Dendritic cell treated with granulocyte-macrophage colony-stimulating factor and Interleukin-4, amounts not matched to agents 40 ng/mL and 50 ng/mL, for 4 days (primary cell): ENCODE results near the gene SOWAHA.
"Not testable (repeated sequence)": the region's sequence is repeated elsewhere in the genome, so short reads cannot be mapped to it uniquely, and the experiment has no call there.

Experiments
- H3K27ac Mint-ChIP-seq: one replicate; pipeline ENCODE4 v1.8.0; 2022; ENCODE audit warnings: mild to moderate bottlenecking, mixed read lengths
- H3K27me3 Mint-ChIP-seq: one replicate; pipeline ENCODE4 v1.8.0; 2022; ENCODE audit warnings: mild to moderate bottlenecking, mixed read lengths
- H3K36me3 Mint-ChIP-seq: one replicate; pipeline ENCODE4 v1.8.0; 2022; ENCODE audit warnings: low read depth, mixed read lengths
- H3K4me1 Mint-ChIP-seq: one replicate; pipeline ENCODE4 v1.8.0; 2022; ENCODE audit warnings: low read depth, mixed read lengths
- H3K4me3 Mint-ChIP-seq: one replicate; pipeline ENCODE4 v1.8.0; 2022; ENCODE audit warnings: mild to moderate bottlenecking, moderate library complexity, mixed read lengths
- H3K9me3 Mint-ChIP-seq: one replicate; pipeline ENCODE4 v1.8.0; 2022; ENCODE audit warnings: mixed read lengths
- intact Hi-C: fragments of 100-400 bp; cut with micrococcal nuclease; formaldehyde crosslinking; loops from one replicate; pipeline ENCODE4 v1.15.0; 2022

Gene SOWAHA

GRCh38 chr5:132785365-132785764 is 27.7 kb upstream of the SOWAHA start:
- Mint-ChIP-seq H3K4me1 (peaks cover 24% of the 10 kb centered on the region), H3K36me3 (no peaks in the 10 kb centered on the region), H3K27ac (no peak overlapping the region), H3K9me3 (no peaks in the 10 kb centered on the region), H3K4me3 (no peak overlapping the region), H3K27me3 (peaks cover 45% of the 10 kb centered on the region)
- intact Hi-C loops = no loop called here

DNA sequence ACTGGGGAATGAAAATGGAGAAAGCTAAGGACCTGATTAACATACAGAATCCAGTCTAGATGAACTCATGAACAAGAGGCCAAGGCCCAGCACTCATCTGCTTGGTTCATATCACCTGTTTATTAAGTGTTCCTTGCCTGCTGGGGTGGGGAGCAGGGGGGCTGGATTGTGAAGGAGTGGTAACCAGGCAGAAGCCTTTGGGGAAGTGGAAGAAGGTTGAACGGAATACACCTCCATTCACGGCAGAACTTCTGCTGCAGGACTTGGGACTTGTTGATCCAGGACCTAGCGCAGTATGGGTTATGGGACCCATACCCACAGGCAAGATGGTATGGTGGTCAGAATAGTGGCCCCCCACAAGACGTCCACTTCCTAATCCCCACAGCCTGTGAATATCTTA is 27.2 kb upstream of the SOWAHA start:
- Mint-ChIP-seq H3K27me3 (peaks cover 46% of the 10 kb centered on the region), H3K4me3 (no peak overlapping the region), H3K4me1 (peaks cover 24% of the 10 kb centered on the region), H3K27ac (no peak overlapping the region), H3K9me3 (no peaks in the 10 kb centered on the region), H3K36me3 (no peaks in the 10 kb centered on the region)
- intact Hi-C loops = no loop called here

DNA sequence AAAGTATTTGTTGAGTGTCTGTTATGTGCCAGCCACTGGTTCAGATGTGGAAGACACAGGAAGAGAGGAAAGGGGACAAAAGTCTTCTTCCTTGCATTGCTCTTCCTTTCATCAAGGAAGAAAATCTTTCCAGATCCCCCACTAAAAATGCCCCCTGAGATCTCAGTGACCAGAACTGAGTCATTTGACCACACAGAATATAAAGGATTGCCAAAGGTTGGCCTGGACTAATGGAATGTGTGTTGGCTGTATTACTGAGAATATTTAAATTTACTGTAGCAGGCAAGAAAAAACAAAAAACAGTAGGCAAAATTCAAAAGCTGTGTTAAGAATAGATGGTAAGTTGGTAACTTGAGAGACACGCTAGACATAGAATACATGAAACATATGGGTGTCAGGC is 26.0 kb upstream of the SOWAHA start:
- Mint-ChIP-seq H3K27me3 (peaks cover 37% of the 10 kb centered on the region), H3K36me3 (no peaks in the 10 kb centered on the region), H3K9me3 (no peaks in the 10 kb centered on the region), H3K4me3 (no peak overlapping the region), H3K27ac (no peak overlapping the region), H3K4me1 (peaks cover 16% of the 10 kb centered on the region)
- intact Hi-C loops = no loop called here

- Mint-ChIP-seq H3K27me3 (peaks cover 48% of the 10 kb centered on the region), H3K4me1 (peaks cover 10% of the 10 kb centered on the region), H3K4me3 (no peak overlapping the region), H3K36me3 (no peaks in the 10 kb centered on the region), H3K27ac (no peak overlapping the region), H3K9me3 (no peaks in the 10 kb centered on the region)
- intact Hi-C loops = no loop called here
These were observed 24.6 kb upstream of the SOWAHA start for GRCh38 chr5:132788508-132788907.

- H3K9me3 Mint-ChIP-seq = no peaks in the 10 kb centered on the region
- peaks cover 10% of the 10 kb centered on the region for H3K4me1 Mint-ChIP-seq
- peaks cover 53% of the 10 kb centered on the region for H3K27me3 Mint-ChIP-seq
- H3K4me3 Mint-ChIP-seq = no peak overlapping the region
- H3K36me3 Mint-ChIP-seq = no peaks in the 10 kb centered on the region
- intact Hi-C loops = no loop called here
- no peak overlapping the region for H3K27ac Mint-ChIP-seq
These were observed 23.9 kb upstream of the SOWAHA start for GRCh38 chr5:132788990-132789886.

DNA sequence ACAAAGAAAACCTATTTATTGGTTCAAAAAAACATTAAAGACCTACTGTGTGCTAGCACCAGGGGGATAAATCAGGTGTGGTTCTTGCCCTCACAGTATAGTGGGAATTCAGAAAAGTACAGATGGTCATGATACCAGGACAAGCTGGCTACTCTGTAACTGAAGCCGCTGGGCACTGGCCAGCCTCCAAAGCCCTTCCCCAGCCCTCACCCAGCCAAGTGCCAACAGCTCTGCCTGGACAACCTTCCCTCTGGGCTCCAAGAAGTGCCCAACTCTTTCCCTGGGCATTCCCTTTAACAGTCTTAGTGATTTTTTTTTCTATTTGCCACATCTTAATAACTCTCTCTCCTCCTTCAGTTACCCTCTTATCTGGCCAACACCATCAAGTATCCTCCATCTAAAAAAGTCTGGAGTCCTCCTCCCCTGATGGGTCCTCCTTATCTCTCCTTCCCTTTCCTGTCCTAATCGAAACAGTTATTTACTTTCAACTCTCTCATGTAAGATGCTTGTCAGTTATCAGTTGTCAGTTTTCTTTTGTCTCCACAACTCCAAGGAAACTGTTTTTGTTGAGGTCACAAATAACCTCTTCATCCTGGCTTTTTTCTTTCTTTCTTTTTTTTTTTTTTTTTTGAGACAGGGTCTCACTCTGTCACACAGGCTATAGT is 22.8 kb upstream of the SOWAHA start:
- no peak overlapping the region for H3K4me3 Mint-ChIP-seq
- H3K36me3 Mint-ChIP-seq = no peaks in the 10 kb centered on the region
- no peaks in the 10 kb centered on the region for H3K9me3 Mint-ChIP-seq
- H3K27me3 Mint-ChIP-seq = peaks cover 53% of the 10 kb centered on the region
- peaks cover 5% of the 10 kb centered on the region for H3K4me1 Mint-ChIP-seq
- H3K27ac Mint-ChIP-seq = no peak overlapping the region
- intact Hi-C loops = no loop called here

DNA sequence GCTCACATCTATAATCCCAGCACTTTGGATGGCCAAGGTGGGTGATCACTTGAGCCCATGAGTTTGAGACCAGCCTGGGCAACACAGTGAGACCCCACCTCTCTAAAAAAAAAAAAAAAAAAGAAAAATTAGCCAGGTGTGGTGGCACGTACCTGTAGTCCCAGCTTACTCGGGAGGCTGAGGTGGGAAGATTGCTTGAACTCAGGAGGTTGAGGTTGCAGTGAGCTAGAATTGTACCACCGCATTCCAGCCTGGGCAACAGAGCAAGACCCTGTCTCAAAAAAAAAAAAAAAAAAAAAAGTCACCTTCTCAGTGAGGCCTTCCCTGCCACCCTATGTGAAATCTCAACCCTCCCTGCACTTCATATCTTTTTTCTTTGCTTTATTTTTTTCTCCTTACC is 22.1 kb upstream of the SOWAHA start:
- Mint-ChIP-seq H3K4me3 (no peak overlapping the region), H3K36me3 (no peaks in the 10 kb centered on the region), H3K9me3 (no peaks in the 10 kb centered on the region), H3K4me1 (no peaks in the 10 kb centered on the region), H3K27me3 (peaks cover 46% of the 10 kb centered on the region), H3K27ac (no peak overlapping the region)
- intact Hi-C loops = no loop called here

GRCh38 chr5:132797651-132798050 is 15.5 kb upstream of the SOWAHA start:
- Mint-ChIP-seq H3K4me1 (no peaks in the 10 kb centered on the region), H3K4me3 (no peak overlapping the region), H3K9me3 (no peaks in the 10 kb centered on the region), H3K27me3 (peaks cover 58% of the 10 kb centered on the region), H3K27ac (no peak overlapping the region), H3K36me3 (no peaks in the 10 kb centered on the region)
- intact Hi-C loops = no loop called here

DNA sequence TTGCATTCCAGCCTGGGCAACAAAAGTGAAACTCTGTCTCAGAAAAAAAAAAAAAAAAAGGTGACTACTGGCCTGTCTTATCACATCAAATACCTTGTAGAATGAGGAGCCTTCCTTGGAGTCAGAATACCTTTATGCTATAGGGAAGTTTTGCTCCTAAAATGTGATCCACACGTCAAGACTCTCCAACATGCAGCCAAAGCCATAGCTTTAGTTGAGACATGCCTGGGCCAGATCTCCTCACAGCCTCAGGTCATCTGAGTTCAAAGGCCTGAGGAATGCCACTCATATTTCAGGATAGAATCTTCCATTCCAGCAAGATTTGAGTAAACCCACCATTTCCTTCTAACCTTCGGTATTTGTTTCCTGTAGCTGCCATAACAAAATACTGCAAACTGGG is 13.7 kb upstream of the SOWAHA start:
- H3K27me3 Mint-ChIP-seq = peaks cover 59% of the 10 kb centered on the region
- H3K4me1 Mint-ChIP-seq = peaks cover 7% of the 10 kb centered on the region
- H3K4me3 Mint-ChIP-seq = no peak overlapping the region
- intact Hi-C loops = no loop called here
- no peaks in the 10 kb centered on the region for H3K9me3 Mint-ChIP-seq
- no peaks in the 10 kb centered on the region for H3K36me3 Mint-ChIP-seq
- H3K27ac Mint-ChIP-seq = no peak overlapping the region

- intact Hi-C loops = no loop called here
- Mint-ChIP-seq H3K27ac (no peak overlapping the region), H3K36me3 (no peaks in the 10 kb centered on the region), H3K9me3 (no peaks in the 10 kb centered on the region), H3K4me3 (no peak overlapping the region), H3K27me3 (peaks cover 63% of the 10 kb centered on the region), H3K4me1 (peaks cover 10% of the 10 kb centered on the region)
These were observed 12.6 kb upstream of the SOWAHA start for GRCh38 chr5:132800545-132800944.

DNA sequence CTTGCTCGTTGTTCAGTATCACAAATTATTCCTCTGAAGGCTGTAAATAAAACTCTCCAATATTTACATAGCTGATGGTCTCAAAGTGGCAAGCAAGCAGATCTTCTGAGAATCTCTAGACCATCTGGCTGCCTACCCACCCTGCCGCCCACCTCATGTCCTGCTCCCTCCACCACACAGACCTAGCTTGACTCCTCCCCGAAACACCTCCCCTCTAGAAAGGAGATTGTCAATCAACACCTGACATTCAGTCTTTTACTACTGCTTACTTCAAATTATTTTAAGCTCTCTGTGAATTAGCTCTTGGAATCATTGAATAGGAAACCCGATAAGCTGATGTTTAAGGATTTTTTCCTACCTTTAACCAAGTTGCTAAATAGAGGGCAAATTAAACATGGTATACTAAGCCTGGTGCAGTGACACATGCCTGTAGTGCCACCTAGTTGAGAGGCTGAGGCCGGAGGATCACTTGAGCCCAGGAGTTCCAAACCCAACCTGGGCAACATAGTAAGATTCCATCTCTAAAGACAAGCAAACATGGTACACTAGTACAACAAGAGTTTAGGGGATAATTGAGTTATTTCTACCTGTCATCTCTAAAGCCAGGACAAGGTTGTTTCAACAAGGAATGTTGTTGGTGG is 10.9 kb upstream of the SOWAHA start:
- H3K9me3 Mint-ChIP-seq = no peaks in the 10 kb centered on the region
- H3K4me3 Mint-ChIP-seq = no peak overlapping the region
- H3K27me3 Mint-ChIP-seq = peaks cover 66% of the 10 kb centered on the region
- H3K36me3 Mint-ChIP-seq = no peaks in the 10 kb centered on the region
- no peak overlapping the region for H3K27ac Mint-ChIP-seq
- peaks cover 10% of the 10 kb centered on the region for H3K4me1 Mint-ChIP-seq
- intact Hi-C loops = no loop called here

DNA sequence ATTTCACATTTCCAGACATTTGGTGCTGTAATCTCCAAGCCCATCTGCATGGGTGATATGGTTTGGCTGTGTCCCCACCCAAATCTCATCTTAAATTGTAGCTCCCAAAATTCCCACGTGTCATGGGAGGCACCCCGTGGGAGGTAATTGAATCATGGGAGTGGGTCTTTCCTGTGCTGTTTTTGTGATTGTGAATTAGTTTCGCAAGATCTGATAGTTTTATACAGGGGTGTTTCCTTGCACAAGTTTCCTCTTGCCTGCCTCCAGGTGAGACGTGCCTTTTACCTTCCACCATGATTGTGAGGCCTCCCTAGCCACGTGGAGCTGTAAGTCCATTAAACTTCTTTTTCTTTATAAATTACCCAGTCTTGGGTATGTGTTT is 10.4 kb upstream of the SOWAHA start:
- H3K4me3 Mint-ChIP-seq, H3K27ac Mint-ChIP-seq, H3K36me3 Mint-ChIP-seq, H3K9me3 Mint-ChIP-seq, intact Hi-C loops: not testable (repeated sequence)
- H3K27me3 Mint-ChIP-seq = peaks cover 70% of the 10 kb centered on the region
- peaks cover 10% of the 10 kb centered on the region for H3K4me1 Mint-ChIP-seq

DNA sequence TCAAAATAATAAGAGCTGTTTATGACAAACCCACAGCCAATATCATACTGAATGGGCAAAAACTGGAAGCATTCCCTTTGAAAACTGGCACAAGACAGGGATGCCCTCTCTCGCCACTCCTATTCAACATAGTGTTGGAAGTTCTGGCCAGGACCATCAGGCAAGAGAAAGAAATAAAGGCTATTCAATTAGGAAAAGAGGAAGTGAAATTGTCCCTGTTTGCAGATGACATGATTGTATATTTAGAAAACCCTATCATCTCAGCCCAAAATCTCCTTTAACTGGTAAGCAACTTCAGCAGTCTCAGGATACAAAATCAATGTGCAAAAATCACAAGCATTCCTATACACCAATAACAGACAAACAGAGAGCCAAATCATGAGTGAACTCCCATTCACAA is 8.9 kb upstream of the SOWAHA start:
- H3K4me1 Mint-ChIP-seq = peaks cover 10% of the 10 kb centered on the region
- intact Hi-C loops, H3K9me3 Mint-ChIP-seq, H3K36me3 Mint-ChIP-seq, H3K4me3 Mint-ChIP-seq, H3K27ac Mint-ChIP-seq: not testable (repeated sequence)
- peaks cover 67% of the 10 kb centered on the region for H3K27me3 Mint-ChIP-seq

- H3K36me3 Mint-ChIP-seq, H3K4me3 Mint-ChIP-seq, H3K9me3 Mint-ChIP-seq, H3K27ac Mint-ChIP-seq, intact Hi-C loops: not testable (repeated sequence)
- peaks cover 71% of the 10 kb centered on the region for H3K27me3 Mint-ChIP-seq
- peaks cover 10% of the 10 kb centered on the region for H3K4me1 Mint-ChIP-seq
These were observed 7.2 kb upstream of the SOWAHA start for GRCh38 chr5:132805872-132806271.
